Measurements from ENCODE around the gene RGS6. TPM values are rescaled to one million over a fixed set of nuclear protein-coding genes. Genes with fewer than 3 reads are reported as not detected.

The RGS6 gene
- total RNA-seq, 2 experiments from 2014 or later, result not detected

DNA sequence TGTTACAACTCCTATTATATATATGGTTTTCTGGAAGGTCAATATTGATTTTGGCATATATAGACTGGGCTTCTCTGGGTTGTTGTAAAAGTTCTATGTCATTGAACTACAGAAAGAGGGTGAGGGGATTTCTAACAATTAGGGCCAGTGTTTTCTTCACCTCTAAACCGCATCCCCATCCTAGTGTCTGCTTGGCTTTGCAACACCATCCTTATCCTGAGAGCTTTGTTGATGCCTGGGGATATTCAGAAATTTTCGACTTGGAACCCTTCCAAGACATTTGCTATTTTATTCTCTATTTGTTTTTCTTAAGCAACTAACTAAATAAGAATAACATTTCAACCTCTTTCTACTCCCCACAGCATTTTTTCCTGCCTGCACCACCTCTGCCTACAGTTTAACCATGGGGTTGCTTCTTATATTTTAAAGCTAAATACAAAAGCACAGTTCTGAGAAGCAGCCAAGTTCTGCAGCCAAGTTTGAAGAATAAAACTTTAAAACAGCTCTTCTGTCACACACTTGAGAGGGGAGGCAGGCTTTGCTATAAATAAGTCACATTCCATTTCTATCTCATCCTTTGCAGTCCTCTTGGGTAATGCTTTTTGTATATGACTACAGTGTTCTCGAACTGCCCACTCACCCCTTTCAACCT is 53.4 kb downstream of the RGS6 start:
- no TSS peak for BruUV-seq (replicated peaks)
- Histone ChIP-seq H3K9me2 (ENCODE audit: insufficient read depth, low read length) (no peaks in the 10 kb centered on the region), H3K4me2 (ENCODE audit: low read length) (no peak overlapping the region), H2AFZ (ENCODE audit: low read length) (no peak overlapping the region), H3K4me3 (ENCODE audit: low read depth, low read length, poor library complexity, severe bottlenecking) (no peak overlapping the region), H3K4me1 (ENCODE audit: insufficient read depth, low read length, poor library complexity, severe bottlenecking) (no peaks in the 10 kb centered on the region), H3K79me2 (ENCODE audit: insufficient read depth, low read depth, low read length) (no peaks in the 10 kb centered on the region), H3K27ac (ENCODE audit: low read depth, low read length, poor library complexity, severe bottlenecking) (no peak overlapping the region), H4K20me1 (ENCODE audit: insufficient read depth, low read length) (no peaks in the 10 kb centered on the region), H3K36me3 (ENCODE audit: insufficient read depth, low read length) (no peaks in the 10 kb centered on the region), H3K9me3 (ENCODE audit: low read length) (no peaks in the 10 kb centered on the region)
- ChIA-PET CTCF (ENCODE audit: unreplicated experiment) (no interaction called here), POLR2A (interaction anchor here (1.1 kb wide), 1 partner anchor 16 kb away, joined by 4 read pairs; no protein-coding TSS in a partner anchor)
- intact Hi-C loops (cut with micrococcal nuclease; ENCODE audit: unreplicated experiment), result no loop called here
- TF ChIP-seq EZH2phosphoT487 (IDR thresholded peaks at IDR 0.05; ENCODE audit: borderline replicate concordance, low read depth, low read length), result no peak
- TF ChIP-seq, protein P1, sequence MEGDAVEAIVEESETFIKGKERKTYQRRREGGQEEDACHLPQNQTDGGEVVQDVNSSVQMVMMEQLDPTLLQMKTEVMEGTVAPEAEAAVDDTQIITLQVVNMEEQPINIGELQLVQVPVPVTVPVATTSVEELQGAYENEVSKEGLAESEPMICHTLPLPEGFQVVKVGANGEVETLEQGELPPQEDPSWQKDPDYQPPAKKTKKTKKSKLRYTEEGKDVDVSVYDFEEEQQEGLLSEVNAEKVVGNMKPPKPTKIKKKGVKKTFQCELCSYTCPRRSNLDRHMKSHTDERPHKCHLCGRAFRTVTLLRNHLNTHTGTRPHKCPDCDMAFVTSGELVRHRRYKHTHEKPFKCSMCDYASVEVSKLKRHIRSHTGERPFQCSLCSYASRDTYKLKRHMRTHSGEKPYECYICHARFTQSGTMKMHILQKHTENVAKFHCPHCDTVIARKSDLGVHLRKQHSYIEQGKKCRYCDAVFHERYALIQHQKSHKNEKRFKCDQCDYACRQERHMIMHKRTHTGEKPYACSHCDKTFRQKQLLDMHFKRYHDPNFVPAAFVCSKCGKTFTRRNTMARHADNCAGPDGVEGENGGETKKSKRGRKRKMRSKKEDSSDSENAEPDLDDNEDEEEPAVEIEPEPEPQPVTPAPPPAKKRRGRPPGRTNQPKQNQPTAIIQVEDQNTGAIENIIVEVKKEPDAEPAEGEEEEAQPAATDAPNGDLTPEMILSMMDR (conservative IDR thresholded peaks at IDR 0.05; ENCODE audit: low read length), result no peak
- DNase-seq (ENCODE audit: low spot score), result no peak

DNA sequence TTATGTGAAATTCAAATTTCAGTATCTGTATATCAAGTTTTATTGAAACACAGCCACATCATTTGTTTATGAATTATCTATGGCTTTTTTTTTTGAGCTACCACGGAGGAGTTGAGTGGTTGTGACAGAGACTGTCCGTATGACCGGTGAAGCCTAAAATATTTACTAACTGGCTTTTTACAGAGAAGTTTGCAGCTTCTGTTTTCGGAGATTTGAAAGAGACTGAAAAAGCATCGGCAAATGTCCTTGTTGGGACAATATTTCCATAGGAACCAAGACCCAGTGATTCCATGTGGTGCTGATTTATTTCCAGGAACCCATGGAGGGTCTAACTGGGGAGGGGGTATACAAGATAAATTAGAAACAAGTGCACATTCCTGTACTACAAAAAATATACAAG is 56.2 kb downstream of the RGS6 start:
- H4K20me1 ChIP-seq (ENCODE audit: insufficient read depth, low read length), result no peaks in the 10 kb centered on the region
- no peak overlapping the region for H3K27ac ChIP-seq (ENCODE audit: low read depth, low read length, poor library complexity, severe bottlenecking)
- DNase-seq (ENCODE audit: low spot score), result no peak
- ChIA-PET CTCF (ENCODE audit: unreplicated experiment) (no interaction called here), POLR2A (interaction anchor here (0.5 kb wide), 1 partner anchor 18 kb away, joined by 3 read pairs; no protein-coding TSS in a partner anchor)
- no peak for TF ChIP-seq EZH2phosphoT487 (IDR thresholded peaks at IDR 0.05; ENCODE audit: borderline replicate concordance, low read depth, low read length)
- TF ChIP-seq, protein P1 (conservative IDR thresholded peaks at IDR 0.05; ENCODE audit: low read length), result no peak
- no peaks in the 10 kb centered on the region for H3K36me3 ChIP-seq (ENCODE audit: insufficient read depth, low read length)
- H3K9me2 ChIP-seq (ENCODE audit: insufficient read depth, low read length), result no peaks in the 10 kb centered on the region
- intact Hi-C loops (cut with micrococcal nuclease; ENCODE audit: unreplicated experiment), result no loop called here
- H3K4me2 ChIP-seq (ENCODE audit: low read length), result no peak overlapping the region
- no TSS peak for BruUV-seq (replicated peaks)
- no peaks in the 10 kb centered on the region for H3K79me2 ChIP-seq (ENCODE audit: insufficient read depth, low read depth, low read length)
- H3K4me1 ChIP-seq (ENCODE audit: insufficient read depth, low read length, poor library complexity, severe bottlenecking), result no peaks in the 10 kb centered on the region
- H3K9me3 ChIP-seq (ENCODE audit: low read length), result no peaks in the 10 kb centered on the region
- no peak overlapping the region for H2AFZ ChIP-seq (ENCODE audit: low read length)
- H3K4me3 ChIP-seq (ENCODE audit: low read depth, low read length, poor library complexity, severe bottlenecking), result no peak overlapping the region

DNA sequence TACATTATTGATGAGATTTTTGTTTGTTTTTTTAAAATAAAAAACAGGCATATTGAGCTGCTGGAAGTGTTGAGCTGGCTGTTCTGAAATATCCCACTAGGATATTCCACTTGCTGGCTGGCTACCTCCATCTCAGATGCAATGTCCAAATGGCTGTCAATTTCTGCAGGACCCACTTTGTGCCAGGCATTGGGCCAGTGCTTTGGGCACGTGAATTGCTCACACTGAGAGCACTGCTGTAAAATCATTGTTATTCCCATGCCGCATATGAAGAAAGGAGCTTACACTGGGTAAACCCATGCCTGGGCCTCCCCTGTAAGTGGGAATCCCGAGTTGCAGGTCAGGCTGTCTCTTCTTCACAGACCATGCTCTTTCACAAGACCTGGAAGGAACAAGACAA is 56.7 kb downstream of the RGS6 start:
- H3K4me1 ChIP-seq (ENCODE audit: insufficient read depth, low read length, poor library complexity, severe bottlenecking), result no peaks in the 10 kb centered on the region
- no peak overlapping the region for H3K4me3 ChIP-seq (ENCODE audit: low read depth, low read length, poor library complexity, severe bottlenecking)
- H3K9me3 ChIP-seq (ENCODE audit: low read length), result no peaks in the 10 kb centered on the region
- no peak overlapping the region for H2AFZ ChIP-seq (ENCODE audit: low read length)
- intact Hi-C loops (cut with micrococcal nuclease; ENCODE audit: unreplicated experiment), result no loop called here
- no TSS peak for BruUV-seq (replicated peaks)
- no peak overlapping the region for H3K4me2 ChIP-seq (ENCODE audit: low read length)
- H3K36me3 ChIP-seq (ENCODE audit: insufficient read depth, low read length), result no peaks in the 10 kb centered on the region
- H3K79me2 ChIP-seq (ENCODE audit: insufficient read depth, low read depth, low read length), result no peaks in the 10 kb centered on the region
- DNase-seq (ENCODE audit: low spot score), result no peak
- ChIA-PET POLR2A (interaction anchor here (0.5 kb wide), 1 partner anchor 17 kb away, joined by 3 read pairs; no protein-coding TSS in a partner anchor), CTCF (ENCODE audit: unreplicated experiment) (no interaction called here)
- H3K9me2 ChIP-seq (ENCODE audit: insufficient read depth, low read length), result no peaks in the 10 kb centered on the region
- no peak overlapping the region for H3K27ac ChIP-seq (ENCODE audit: low read depth, low read length, poor library complexity, severe bottlenecking)
- TF ChIP-seq, protein P1 (conservative IDR thresholded peaks at IDR 0.05; ENCODE audit: low read length), result no peak
- no peak for TF ChIP-seq EZH2phosphoT487 (IDR thresholded peaks at IDR 0.05; ENCODE audit: borderline replicate concordance, low read depth, low read length)
- no peaks in the 10 kb centered on the region for H4K20me1 ChIP-seq (ENCODE audit: insufficient read depth, low read length)

Measured in OCI-LY7 (cell line).